Keratinocyte (primary cell): ENCODE results near the gene LRR1.

ENCODE experiments used
- CTCF ChIP-seq, 3 experiments: IDR thresholded peaks in 1 of 3; conservative IDR thresholded peaks in 1 of 3; optimal IDR thresholded peaks in 1 of 3; 2 replicates in 2 of 3; 3 replicates in 1 of 3; pipeline versions ENCODE3 to v1.5.1; 2011; ENCODE audit warnings: low read length in 3 of 3, mild to moderate bottlenecking in 3 of 3, moderate library complexity in 2 of 3, control low read depth in 1 of 3, inconsistent platforms in 1 of 3; ENCODE audit not compliant: insufficient read depth in 2 of 3; ENCODE audit errors: extremely low read depth in 1 of 3
- EZH2 ChIP-seq: IDR thresholded peaks from one replicate; pipeline ENCODE4 v1.6.1; 2012; ENCODE audit warnings: inconsistent platforms, mild to moderate bottlenecking, low read length, moderate library complexity

DNA sequence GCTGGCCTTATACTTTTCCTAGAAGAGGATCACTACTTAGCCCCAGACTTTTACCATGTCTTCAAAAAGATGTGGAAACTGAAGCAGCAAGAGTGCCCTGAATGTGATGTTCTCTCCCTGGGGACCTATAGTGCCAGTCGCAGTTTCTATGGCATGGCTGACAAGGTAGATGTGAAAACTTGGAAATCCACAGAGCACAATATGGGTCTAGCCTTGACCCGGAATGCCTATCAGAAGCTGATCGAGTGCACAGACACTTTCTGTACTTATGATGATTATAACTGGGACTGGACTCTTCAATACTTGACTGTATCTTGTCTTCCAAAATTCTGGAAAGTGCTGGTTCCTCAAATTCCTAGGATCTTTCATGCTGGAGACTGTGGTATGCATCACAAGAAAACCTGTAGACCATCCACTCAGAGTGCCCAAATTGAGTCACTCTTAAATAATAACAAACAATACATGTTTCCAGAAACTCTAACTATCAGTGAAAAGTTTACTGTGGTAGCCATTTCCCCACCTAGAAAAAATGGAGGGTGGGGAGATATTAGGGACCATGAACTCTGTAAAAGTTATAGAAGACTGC, 23.4 kb downstream of the LRR1 start:
- no peak for TF ChIP-seq CTCF (optimal IDR thresholded peaks at IDR 0.05 in 1 of 3, IDR thresholded peaks at IDR 0.05 in 1 of 3, conservative IDR thresholded peaks at IDR 0.05 in 1 of 3; ENCODE audit: extremely low read depth in 1 of 3, insufficient read depth in 2 of 3, low read length in 3 of 3)
- no peak for TF ChIP-seq EZH2
